ENCODE results near the gene FABP3.

Gene FABP3

DNA sequence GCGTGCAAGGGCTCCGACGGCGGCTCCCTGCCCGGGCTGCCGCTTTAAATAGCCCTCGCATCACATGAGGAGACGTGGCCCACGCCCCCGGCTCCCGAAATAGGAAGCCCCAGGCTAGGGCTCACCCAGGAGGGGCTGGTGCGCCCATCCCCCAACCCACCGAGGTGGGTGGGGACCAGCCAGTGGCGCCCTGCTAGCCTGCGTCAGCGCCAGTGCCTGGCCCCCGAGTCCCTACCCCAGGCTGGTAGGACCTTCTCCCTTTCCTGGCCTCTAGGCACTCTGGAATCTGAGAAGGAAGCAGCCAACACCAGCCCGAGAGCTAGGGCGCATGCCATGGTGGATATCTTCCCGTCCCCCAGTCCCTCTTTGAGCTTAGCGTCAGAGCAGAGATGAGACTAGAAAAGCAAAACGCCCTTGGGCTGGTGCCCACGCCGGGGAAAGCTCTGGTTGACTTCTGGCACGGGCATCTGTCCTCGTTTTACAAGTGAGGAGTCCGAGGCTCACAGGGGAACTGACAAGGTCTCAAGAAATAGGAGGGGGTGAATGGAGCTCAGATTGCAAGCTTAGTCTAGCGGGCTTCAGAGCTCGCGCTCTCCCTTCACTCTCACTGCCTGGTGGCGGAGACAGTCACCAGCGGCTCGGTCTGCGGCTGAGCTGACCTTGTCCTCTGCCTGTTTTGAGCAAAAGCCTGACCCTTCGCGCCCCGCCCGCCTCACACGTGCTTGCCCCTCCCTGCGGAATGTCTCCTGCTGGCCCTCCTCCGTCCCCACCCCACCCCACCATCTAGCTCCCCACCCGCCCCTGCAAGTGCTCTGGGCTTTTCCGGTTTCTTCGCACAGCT lies at the start of gene FABP3:
Gene FABP3, minus strand, starts transcription at position 21 of the 841 bp plus-strand sequence. CDS start 62 bp downstream, outside the sequence.
- DNase-seq (ENCODE audit: insufficient read length, low spot score) (no peak), FAIRE-seq (no peak)

DNA sequence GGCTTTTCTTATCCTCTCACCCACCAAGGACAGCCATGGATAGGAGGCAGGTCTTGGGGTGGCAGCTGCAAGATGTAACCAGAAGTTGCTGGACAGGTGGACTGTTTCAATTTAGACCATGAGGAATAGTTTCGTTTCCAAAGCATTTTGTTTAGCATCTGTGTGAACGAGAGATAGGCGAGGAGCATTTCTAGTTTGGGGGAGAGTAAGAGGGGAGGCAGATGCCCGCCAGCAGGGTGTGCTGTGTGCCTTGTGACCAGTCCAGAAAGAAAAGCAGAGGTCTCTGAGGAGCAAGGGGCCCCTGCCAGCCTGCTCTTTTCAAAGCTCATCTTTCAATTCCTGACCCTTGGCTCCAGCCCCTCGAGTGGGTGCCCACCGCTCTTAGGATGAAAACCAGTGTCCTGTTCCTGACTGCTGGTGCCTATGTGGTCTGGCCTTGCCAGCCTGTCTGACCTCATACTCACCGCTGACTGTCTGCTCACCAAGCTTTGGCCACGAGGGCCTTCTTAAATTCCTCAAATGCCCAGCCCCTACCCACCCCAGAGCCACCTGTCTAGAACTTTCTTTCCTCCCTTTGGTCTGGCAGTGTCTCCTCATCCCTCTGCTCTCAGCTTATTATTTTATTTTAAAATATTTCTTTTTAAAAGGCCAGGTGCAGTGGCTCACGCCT lies 48.6 kb upstream of the FABP3 start:
- DNase-seq (ENCODE audit: insufficient read length, low spot score) (no peak), FAIRE-seq (no peak)
- no peak for TF ChIP-seq POLR2A (IDR thresholded peaks at IDR 0.05; ENCODE audit: low read depth, low read length)

More for the DNA sequence above, at the start of gene FABP3:
- no peak for TF ChIP-seq POLR2A (IDR thresholded peaks at IDR 0.05; ENCODE audit: low read depth, low read length)

DNA sequence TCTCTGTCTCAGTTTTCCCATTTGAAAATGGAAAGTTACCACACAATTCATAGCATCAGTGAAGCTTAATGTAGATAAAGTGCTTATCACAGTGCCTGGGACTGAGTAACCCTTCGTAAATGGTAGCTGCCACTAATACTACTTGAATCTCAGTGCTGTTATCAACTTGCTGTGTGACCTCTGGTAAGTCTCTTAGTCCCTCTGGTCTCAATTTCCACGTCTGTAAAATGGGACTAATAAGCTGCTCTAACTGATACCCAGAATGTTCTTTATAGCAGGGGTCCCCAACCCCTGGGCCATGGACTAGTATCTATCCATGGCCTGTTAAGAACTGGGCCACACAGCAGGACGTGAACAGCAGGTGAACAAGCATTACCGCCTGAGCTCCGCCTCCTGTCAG lies 47.8 kb upstream of the FABP3 start:
- FAIRE-seq (no peak), DNase-seq (ENCODE audit: insufficient read length, low spot score) (no peak)
- no peak for TF ChIP-seq POLR2A (IDR thresholded peaks at IDR 0.05; ENCODE audit: low read depth, low read length)

- FAIRE-seq = no peak
- TF ChIP-seq POLR2A (IDR thresholded peaks at IDR 0.05; ENCODE audit: low read depth, low read length) = no peak
- no peak for DNase-seq (ENCODE audit: insufficient read length, low spot score)
Measured at GRCh38 chr1:31418626-31419323, 45.9 kb upstream of the FABP3 start.

- TF ChIP-seq POLR2A (IDR thresholded peaks at IDR 0.05; ENCODE audit: low read depth, low read length) = no peak
- FAIRE-seq = no peak
- no peak for DNase-seq (ENCODE audit: insufficient read length, low spot score)
Measured at GRCh38 chr1:31417148-31417547, 44.3 kb upstream of the FABP3 start.

GRCh38 chr1:31416101-31416736 lies 43.3 kb upstream of the FABP3 start:
- FAIRE-seq = no peak
- no peak for TF ChIP-seq POLR2A (IDR thresholded peaks at IDR 0.05; ENCODE audit: low read depth, low read length)

DNA sequence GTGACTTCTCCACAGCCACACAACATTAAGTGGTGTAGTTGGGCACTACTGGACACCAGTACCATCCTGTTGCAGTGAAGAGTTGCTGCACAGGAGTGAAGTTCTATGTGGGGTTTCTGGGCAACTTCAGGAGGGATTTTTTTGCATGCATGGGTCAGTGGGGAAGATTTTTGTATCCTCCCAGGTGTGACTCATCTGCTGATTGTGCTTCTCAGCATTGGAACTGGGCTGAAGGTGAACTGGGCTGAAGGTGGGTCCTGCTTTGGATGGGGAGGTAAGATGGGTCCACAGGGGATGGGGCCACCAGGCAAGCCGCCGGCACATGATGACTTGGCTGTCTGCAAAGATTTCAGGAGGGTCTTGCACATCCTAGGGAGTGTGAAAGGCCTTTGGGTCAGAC lies 42.8 kb upstream of the FABP3 start:
- FAIRE-seq = no peak
- DNase-seq (ENCODE audit: insufficient read length, low spot score) = no peak
- no peak for TF ChIP-seq POLR2A (IDR thresholded peaks at IDR 0.05; ENCODE audit: low read depth, low read length)

More at GRCh38 chr1:31416101-31416736, 43.3 kb upstream of the FABP3 start:
- DNase-seq (ENCODE audit: insufficient read length, low spot score) = no peak

DNA sequence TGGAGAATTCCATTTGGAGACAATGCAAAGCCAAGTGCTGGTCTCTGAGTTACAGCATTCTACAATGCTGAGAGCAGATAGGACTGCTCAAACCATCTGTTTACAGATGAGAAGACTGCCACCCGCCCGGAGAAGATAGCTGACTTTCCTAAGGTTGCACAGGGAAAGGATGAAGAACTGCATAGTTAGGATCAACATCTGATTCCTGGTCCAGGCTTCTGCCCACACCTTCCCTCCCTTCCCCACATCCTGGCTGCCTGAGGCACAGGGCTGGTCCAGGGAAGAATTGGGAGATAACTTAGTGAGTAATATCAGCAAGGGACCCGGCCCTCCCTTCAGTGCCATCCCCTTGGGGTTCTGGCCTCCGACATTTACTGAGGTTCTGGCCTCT lies 42.1 kb upstream of the FABP3 start:
- no peak for DNase-seq (ENCODE audit: insufficient read length, low spot score)
- TF ChIP-seq POLR2A (IDR thresholded peaks at IDR 0.05; ENCODE audit: low read depth, low read length) = no peak
- no peak for FAIRE-seq

DNA sequence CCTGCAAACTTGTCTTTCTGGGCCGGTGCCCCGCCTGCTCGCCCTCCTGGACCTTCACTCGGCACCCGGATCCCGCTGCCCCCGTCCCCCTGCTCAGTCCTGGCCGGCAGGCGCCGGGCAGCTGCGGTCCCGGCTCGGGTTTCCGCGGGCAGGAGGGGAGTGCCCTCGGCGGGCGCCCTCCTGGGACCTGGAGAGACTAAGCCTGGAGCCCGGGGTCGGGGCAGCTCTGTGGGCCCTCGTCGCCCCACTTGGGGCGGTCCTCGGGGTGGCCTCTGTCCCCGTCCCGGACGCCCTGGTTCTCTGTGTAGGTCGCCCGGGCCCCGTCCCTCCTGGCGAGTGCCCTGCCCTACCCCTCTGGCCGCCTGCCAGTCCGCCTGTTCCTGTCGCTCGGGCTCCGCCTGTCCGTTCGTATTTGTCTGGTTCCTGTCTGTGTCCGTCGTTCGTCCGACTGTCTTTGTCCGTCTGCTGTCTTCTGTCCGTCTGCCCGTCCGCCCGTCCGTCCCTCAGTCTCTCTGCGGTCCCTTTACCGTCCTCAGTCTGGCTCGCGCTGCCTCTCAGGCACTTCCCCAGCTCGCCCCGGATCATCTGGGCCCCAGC lies 40.6 kb upstream of the FABP3 start:
- no peak for DNase-seq (ENCODE audit: insufficient read length, low spot score)
- FAIRE-seq = no peak
- TF ChIP-seq POLR2A (IDR thresholded peaks at IDR 0.05; ENCODE audit: low read depth, low read length) = no peak

DNA sequence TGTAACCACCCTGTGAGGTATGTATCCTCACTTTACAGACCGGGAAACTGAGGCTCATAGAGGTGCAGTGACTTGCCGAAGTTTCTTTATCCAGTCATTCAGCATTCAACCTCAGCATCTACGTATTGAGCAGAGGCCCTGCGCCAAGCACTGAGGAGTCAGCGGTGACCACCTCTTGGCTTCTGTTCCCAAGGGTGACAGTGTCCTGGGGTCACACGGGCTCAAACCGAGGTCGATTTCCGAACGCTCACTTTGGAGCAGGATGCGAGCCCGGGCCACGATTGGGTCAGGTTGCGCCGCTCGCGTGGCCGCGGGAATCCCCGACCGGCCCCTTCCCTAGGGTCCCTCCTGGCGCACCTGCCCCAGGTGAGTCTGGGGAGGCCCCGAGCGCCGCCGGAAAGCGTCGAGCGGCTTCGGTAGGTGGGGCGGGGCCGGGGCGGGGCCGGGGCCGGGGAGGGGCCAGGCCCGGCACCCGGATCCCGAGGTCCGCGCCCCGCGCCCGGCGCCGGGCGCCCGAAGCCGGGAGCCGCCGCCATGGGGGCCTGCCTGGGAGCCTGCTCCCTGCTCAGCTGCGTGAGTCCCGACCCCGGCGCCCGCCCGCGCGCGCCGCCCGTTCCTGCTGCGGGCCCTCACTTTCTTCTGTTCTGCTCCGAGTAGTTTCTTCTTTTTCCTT lies 40.0 kb upstream of the FABP3 start, which contains the start of gene SERINC2:
Gene SERINC2, plus strand, starts transcription at position 482 of the 673 bp plus-strand sequence. Its CDS starts 53 bp downstream, at position 535.
- TF ChIP-seq POLR2A (IDR thresholded peaks at IDR 0.05; ENCODE audit: low read depth, low read length) = peak; percentile 38; the same call in 1 of the 2 replicates
- DNase-seq (ENCODE audit: insufficient read length, low spot score) (peak; percentile 58), FAIRE-seq (no peak)

- TF ChIP-seq POLR2A (IDR thresholded peaks at IDR 0.05; ENCODE audit: low read depth, low read length) = no peak
- FAIRE-seq (no peak), DNase-seq (ENCODE audit: insufficient read length, low spot score) (no peak)
Measured at GRCh38 chr1:31412205-31412604, 39.3 kb upstream of the FABP3 start.

- FAIRE-seq (no peak), DNase-seq (ENCODE audit: insufficient read length, low spot score) (no peak)
- no peak for TF ChIP-seq POLR2A (IDR thresholded peaks at IDR 0.05; ENCODE audit: low read depth, low read length)
Measured at GRCh38 chr1:31410871-31411270, 38.0 kb upstream of the FABP3 start.
